Calu3 (cell line): ENCODE results near the gene CSMD2. TPM values are rescaled to one million over a fixed set of nuclear protein-coding genes. Genes with fewer than 3 reads are reported as not detected.

Experiments
- BruUV-seq: library from RNA; stranded (reverse); fragments of 400-500 nt; replicated peaks from 2 replicates; lab custom pipeline; 2021; lab: Mats Ljungman, UMichigan
- CTCF ChIA-PET: fragments of 300-600 bp; sonication (Branson Sonifier 250); formaldehyde crosslinking; loops from one replicate; lab custom pipeline; 2022; ENCODE audit warnings: antibody characterized with exemption; lab: Charles Lee
- DNase-seq: peaks from one replicate; pipeline ENCODE4 v3.0.0; 2022
- H3K27ac Mint-ChIP-seq: one replicate; pipeline ENCODE4 v1.8.0; 2022; ENCODE audit warnings: mixed read lengths; ENCODE audit not compliant: unreplicated experiment
- H3K27me3 Mint-ChIP-seq: one replicate; pipeline ENCODE4 v1.8.0; 2022; ENCODE audit warnings: mixed read lengths; ENCODE audit not compliant: unreplicated experiment
- H3K36me3 Mint-ChIP-seq: one replicate; pipeline ENCODE4 v1.8.0; 2022; ENCODE audit warnings: mild to moderate bottlenecking, moderate library complexity, mixed read lengths; ENCODE audit not compliant: insufficient read depth, unreplicated experiment
- H3K4me1 Mint-ChIP-seq: one replicate; pipeline ENCODE4 v1.8.0; 2022; ENCODE audit warnings: mild to moderate bottlenecking, low read depth, mixed read lengths; ENCODE audit not compliant: unreplicated experiment
- H3K4me3 Mint-ChIP-seq: one replicate; pipeline ENCODE4 v1.8.0; 2022; ENCODE audit warnings: mild to moderate bottlenecking, low read depth, moderate library complexity, mixed read lengths; ENCODE audit not compliant: unreplicated experiment
- H3K9me3 Mint-ChIP-seq: one replicate; pipeline ENCODE4 v1.8.0; 2022; ENCODE audit warnings: low read depth, mixed read lengths; ENCODE audit not compliant: unreplicated experiment
- intact Hi-C: fragments of 100-400 bp; cut with micrococcal nuclease; formaldehyde crosslinking; loops from one replicate; pipeline ENCODE4 v1.10.0; 2022; ENCODE audit not compliant: unreplicated experiment
- total RNA-seq: library from RNA; stranded (reverse); gene quantifications from 2 replicates; pipeline ENCODE4 v1.2.3, GENCODE V29; 2022
- TF ChIP-seq, protein P1 (sequence below): fragments of 200-600 bp; IDR thresholded peaks from one replicate; pipeline ENCODE4 v1.8.0; 2022; ENCODE audit warnings: antibody characterized with exemption; ENCODE audit not compliant: unreplicated experiment

CSMD2 gene
- total RNA-seq, 1 experiment from 2014 or later = not detected

DNA sequence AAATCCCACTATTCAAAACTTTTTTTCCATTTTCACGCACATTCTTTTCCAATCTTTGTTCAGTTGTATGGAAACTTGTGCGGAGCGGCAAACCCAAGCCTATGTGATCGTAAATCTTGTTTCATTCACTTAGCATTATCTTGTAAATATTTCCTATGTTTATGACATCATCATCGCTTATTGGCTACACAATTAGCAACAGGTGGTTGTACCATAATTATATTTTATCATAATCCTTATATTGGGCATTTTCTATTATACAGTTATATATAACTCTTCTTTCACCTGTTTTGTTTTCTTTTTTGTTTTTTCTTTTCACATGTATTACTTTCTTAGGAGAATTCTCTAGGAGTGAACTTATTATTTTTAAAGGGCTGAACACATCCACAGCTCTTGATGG, 627.1 kb downstream of the CSMD2 start:
- Mint-ChIP-seq H3K4me1 (no peaks in the 10 kb centered on the region), H3K9me3 (no peaks in the 10 kb centered on the region), H3K27ac (no peak overlapping the region), H3K36me3 (no peaks in the 10 kb centered on the region), H3K4me3 (no peak overlapping the region), H3K27me3 (peaks cover 22% of the 10 kb centered on the region)
- no peak for DNase-seq
- BruUV-seq = no TSS peak
- CTCF ChIA-PET = no interaction called here
- TF ChIP-seq, protein P1, sequence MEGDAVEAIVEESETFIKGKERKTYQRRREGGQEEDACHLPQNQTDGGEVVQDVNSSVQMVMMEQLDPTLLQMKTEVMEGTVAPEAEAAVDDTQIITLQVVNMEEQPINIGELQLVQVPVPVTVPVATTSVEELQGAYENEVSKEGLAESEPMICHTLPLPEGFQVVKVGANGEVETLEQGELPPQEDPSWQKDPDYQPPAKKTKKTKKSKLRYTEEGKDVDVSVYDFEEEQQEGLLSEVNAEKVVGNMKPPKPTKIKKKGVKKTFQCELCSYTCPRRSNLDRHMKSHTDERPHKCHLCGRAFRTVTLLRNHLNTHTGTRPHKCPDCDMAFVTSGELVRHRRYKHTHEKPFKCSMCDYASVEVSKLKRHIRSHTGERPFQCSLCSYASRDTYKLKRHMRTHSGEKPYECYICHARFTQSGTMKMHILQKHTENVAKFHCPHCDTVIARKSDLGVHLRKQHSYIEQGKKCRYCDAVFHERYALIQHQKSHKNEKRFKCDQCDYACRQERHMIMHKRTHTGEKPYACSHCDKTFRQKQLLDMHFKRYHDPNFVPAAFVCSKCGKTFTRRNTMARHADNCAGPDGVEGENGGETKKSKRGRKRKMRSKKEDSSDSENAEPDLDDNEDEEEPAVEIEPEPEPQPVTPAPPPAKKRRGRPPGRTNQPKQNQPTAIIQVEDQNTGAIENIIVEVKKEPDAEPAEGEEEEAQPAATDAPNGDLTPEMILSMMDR = no peak
- intact Hi-C loops = no loop called here

DNA sequence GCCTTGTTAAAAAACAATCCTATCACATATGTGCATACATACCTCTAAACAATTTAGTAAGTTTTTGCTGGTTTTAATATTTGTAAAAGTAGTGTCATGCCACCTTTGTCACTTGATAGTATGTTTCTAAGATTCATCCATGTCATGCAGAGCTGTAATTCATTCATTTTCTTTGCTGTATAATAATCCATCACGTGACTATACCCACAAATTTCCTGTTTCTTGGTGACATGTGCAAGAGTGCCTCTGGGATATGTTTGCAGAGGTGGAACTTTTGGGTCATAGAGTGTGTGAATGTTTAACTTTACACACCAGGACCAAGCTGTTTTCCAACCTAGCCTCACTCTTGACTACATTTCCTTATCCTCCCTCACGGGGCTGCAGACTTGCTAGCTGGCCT, 629.7 kb downstream of the CSMD2 start:
- CTCF ChIA-PET = interaction anchor here (0.6 kb wide), 1 partner anchor 113 kb away, joined by 3 read pairs; no protein-coding TSS in a partner anchor
- Mint-ChIP-seq H3K9me3 (no peaks in the 10 kb centered on the region), H3K4me3 (no peak overlapping the region), H3K27ac (no peak overlapping the region), H3K36me3 (no peaks in the 10 kb centered on the region), H3K4me1 (no peaks in the 10 kb centered on the region), H3K27me3 (peaks cover 36% of the 10 kb centered on the region)
- intact Hi-C loops = no loop called here
- DNase-seq = no peak
- TF ChIP-seq, protein P1 = no peak
- BruUV-seq = no TSS peak

DNA sequence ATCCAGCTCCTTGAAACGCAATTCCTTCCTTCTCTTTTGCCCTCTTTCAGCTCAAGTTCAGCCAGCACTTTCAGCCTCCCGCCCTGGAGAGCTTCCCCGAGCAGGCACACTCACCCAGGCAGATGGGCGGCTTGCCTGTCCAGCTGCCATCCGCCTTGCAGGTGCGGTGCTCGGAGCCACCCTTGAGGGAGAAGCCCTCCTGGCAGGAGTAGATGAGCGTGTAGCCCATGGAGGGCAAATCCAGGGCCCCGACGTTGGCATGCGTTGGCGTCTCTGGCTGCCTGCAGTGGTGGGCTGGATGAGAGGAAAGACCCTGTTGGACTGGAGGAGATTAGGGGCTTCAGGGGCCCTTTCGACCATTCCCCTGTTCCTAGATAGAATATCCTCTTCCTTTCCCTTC, 632.1 kb downstream of the CSMD2 start:
- intact Hi-C loops = no loop called here
- Mint-ChIP-seq H3K27me3 (peaks cover 42% of the 10 kb centered on the region), H3K27ac (no peak overlapping the region), H3K4me1 (no peaks in the 10 kb centered on the region), H3K36me3 (no peaks in the 10 kb centered on the region), H3K9me3 (no peaks in the 10 kb centered on the region), H3K4me3 (no peak overlapping the region)
- no TSS peak for BruUV-seq
- CTCF ChIA-PET = no interaction called here
- TF ChIP-seq, protein P1 = no peak
- DNase-seq = no peak

DNA sequence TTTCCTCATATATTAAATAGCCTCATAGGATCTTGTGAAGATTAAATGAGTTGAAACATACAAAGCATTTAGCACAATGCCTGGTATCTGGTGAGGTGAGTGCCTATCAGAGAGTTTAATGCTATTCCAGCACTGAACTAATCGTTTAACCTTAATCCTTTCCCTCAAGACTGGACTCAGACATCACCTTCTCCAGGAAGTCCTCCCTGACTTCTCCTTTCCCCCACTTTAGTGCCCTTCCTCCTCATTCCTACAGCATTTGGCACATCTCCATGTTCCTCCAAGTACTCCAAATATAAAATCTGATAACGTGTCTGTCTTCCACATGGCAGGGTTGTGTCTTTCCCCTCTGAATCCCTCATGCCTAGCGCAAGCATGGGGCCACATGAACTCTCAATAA, 632.8 kb downstream of the CSMD2 start:
- H3K4me3 Mint-ChIP-seq = no peak overlapping the region
- no peaks in the 10 kb centered on the region for H3K4me1 Mint-ChIP-seq
- peaks cover 42% of the 10 kb centered on the region for H3K27me3 Mint-ChIP-seq
- TF ChIP-seq, protein P1 = no peak
- H3K36me3 Mint-ChIP-seq = no peaks in the 10 kb centered on the region
- CTCF ChIA-PET = no interaction called here
- intact Hi-C loops = no loop called here
- DNase-seq = no peak
- H3K27ac Mint-ChIP-seq = no peak overlapping the region
- no TSS peak for BruUV-seq
- H3K9me3 Mint-ChIP-seq = no peaks in the 10 kb centered on the region
